GM12872 (cell line): ENCODE measurements around the gene ACTN4.

Source experiments
- CTCF ChIP-seq: IDR thresholded peaks from 3 replicates; pipeline ENCODE4 v1.5.1; 2011; ENCODE audit warnings: low read depth, mild to moderate bottlenecking, low read length, moderate library complexity; ENCODE audit not compliant: insufficient read depth

The ACTN4 gene

GRCh38 chr19:38721979-38722773 lies 74.7 kb downstream of the ACTN4 start:
- no peak for TF ChIP-seq CTCF

DNA sequence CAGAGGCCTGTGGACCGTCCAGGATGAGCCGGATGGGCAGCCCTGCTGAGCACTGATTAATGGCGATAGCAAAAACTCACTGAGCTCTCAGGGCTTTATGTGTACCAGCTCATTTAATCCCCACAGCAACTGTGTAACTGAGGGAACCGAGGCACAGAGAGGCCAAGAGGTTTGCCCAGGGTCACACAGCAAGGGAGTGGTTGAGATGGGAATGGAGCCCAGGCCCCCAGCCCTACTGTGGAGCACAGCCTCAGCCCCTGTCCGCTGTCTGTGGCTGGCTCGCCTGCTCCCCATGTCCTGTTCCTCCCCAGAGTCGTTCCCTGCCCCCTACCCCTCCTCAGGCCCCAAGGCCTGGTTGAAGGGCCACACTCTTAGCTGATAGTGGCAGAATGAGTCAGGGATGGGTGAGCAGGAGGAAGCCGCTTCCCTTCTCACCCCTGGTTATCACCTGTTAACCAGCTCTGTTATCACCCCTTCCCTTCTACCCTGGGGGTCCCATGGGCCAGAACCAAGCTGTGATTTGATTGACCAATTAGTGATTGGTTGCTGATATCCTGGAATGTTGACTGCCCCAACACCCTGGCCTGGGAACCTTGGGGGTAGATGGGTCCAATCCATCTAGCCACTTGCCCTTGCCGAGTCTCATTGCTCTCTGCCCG lies 75.6 kb downstream of the ACTN4 start:
- TF ChIP-seq CTCF: no peak

DNA sequence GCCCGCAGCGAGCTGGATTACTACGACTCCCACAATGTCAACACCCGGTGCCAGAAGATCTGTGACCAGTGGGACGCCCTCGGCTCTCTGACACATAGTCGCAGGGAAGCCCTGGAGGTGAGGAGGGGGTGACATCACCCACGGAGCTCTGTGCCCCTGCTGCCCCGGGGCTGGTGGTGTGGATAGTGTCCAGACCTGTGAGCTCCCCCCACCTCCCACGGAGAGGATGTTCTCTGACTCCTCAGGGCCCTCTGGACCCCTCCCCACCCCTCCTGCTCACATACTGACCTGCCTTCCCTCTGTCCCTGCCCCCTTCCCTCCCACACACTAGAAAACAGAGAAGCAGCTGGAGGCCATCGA lies 76.1 kb downstream of the ACTN4 start:
- no peak for TF ChIP-seq CTCF

DNA sequence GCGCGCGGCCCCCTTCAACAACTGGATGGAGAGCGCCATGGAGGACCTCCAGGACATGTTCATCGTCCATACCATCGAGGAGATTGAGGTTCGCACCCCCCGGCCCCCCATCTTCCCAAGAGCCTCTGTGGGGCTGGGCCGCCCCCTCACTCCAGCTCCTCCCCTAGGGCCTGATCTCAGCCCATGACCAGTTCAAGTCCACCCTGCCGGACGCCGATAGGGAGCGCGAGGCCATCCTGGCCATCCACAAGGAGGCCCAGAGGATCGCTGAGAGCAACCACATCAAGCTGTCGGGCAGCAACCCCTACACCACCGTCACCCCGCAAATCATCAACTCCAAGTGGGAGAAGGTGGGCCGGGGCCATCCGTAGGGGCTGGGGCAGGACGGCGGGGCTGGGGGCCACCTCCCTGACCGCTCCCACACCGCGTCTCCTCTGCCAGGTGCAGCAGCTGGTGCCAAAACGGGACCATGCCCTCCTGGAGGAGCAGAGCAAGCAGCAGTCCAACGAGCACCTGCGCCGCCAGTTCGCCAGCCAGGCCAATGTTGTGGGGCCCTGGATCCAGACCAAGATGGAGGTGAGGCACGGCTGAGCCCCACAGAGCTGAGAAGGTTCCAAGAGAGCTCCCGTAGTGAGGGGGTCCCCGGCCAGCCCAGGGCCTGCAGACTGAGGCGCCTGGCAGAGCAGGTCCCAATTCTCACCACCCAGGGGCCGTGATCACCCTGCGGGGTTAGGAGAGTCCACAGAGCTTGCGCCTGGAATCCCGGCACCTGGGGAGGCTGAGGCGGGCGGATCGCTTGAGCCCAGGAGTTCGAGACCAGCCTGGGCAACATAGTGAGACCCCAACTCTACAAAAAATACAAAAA lies 76.8 kb downstream of the ACTN4 start:
- TF ChIP-seq CTCF: no peak

GRCh38 chr19:38725469-38726283 lies 78.2 kb downstream of the ACTN4 start:
- no peak for TF ChIP-seq CTCF

DNA sequence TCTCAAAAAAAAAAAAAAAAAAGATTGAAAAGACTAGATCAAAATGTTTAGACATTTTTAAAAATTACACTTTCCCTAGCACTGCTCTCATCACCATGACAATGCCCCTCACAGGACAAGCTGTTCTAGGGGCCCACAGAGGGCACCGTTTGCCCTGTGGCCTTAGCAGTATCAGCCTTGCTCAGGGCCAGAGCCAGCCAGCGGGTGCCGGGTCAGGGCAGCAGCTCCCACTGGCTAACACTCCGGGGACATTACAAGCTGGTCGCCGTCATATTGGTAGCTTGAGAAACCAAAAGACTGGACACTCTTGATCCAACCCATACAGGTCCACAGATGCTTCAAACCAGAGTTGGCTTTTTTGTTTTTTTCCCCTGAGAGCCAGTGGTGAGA lies 78.8 kb downstream of the ACTN4 start:
- TF ChIP-seq CTCF: no peak
